Choroid plexus epithelial cell (primary cell): ENCODE data around the gene SH3BP5L.
"Not testable (repeated sequence)": the region's sequence is repeated elsewhere in the genome, so short reads cannot be mapped to it uniquely, and the experiment has no call there.

Source experiments
- DNase-seq: peaks from one replicate; pipeline ENCODE4 v3.0.0-alpha.2; 2010; ENCODE audit warnings: low read depth
- H3K4me3 ChIP-seq: 2 replicates; pipeline ENCODE4 v1.5.1; 2011; ENCODE audit warnings: low read depth, mild to moderate bottlenecking, control low read depth, low read length, moderate library complexity
- CTCF ChIP-seq: conservative IDR thresholded peaks from 2 replicates; pipeline ENCODE4 v1.5.1; 2011; ENCODE audit warnings: low read depth, mild to moderate bottlenecking, control low read depth, inconsistent platforms, low read length, moderate library complexity

The SH3BP5L gene

GRCh38 chr1:248800459-248800858, 25.3 kb downstream of the SH3BP5L start:
- DNase-seq, result no peak
- no peak for TF ChIP-seq CTCF
- H3K4me3 ChIP-seq, result no peak overlapping the region

GRCh38 chr1:248798791-248799190, 26.9 kb downstream of the SH3BP5L start:
- H3K4me3 ChIP-seq, result no peak overlapping the region
- DNase-seq, result no peak
- no peak for TF ChIP-seq CTCF

- H3K4me3 ChIP-seq, DNase-seq: not testable (repeated sequence)
These were observed 31.1 kb downstream of the SH3BP5L start for GRCh38 chr1:248794663-248795062.

GRCh38 chr1:248793592-248793991, 32.1 kb downstream of the SH3BP5L start:
- no peak for DNase-seq
- H3K4me3 ChIP-seq, result no peak overlapping the region

GRCh38 chr1:248792342-248792741, 33.4 kb downstream of the SH3BP5L start:
- no peak for TF ChIP-seq CTCF
- no peak overlapping the region for H3K4me3 ChIP-seq
- no peak for DNase-seq

More at GRCh38 chr1:248793592-248793991, 32.1 kb downstream of the SH3BP5L start:
- TF ChIP-seq CTCF, result no peak

- H3K4me3 ChIP-seq, result no peak overlapping the region
- DNase-seq, result no peak
- no peak for TF ChIP-seq CTCF
These were observed 34.7 kb downstream of the SH3BP5L start for GRCh38 chr1:248791010-248791409.

- H3K4me3 ChIP-seq, result no peak overlapping the region
- no peak for DNase-seq
- TF ChIP-seq CTCF, result no peak
These were observed 35.3 kb downstream of the SH3BP5L start for GRCh38 chr1:248790456-248790855.

- not testable (repeated sequence) for H3K4me3 ChIP-seq, DNase-seq
These were observed 36.4 kb downstream of the SH3BP5L start for GRCh38 chr1:248789337-248789736.
